T-helper 1 cell treated with Interleukin-12 subunit alpha and Interleukin-12 subunit beta and Interleukin-4 antibody, amounts not matched to agents 30 ng/mL and 1 ng/mL, for 36 hours (primary cell): Measurements from ENCODE around the gene GIT2. TPM values are rescaled to one million over a fixed set of nuclear protein-coding genes. Genes with fewer than 3 reads are reported as not detected.
"Not testable (repeated sequence)": the region's sequence is repeated elsewhere in the genome, so short reads cannot be mapped to it uniquely, and the experiment has no call there.

Experiments
- intact Hi-C: fragments of 100-400 bp; cut with micrococcal nuclease; formaldehyde crosslinking; loops from one replicate; pipeline ENCODE4 v1.15.1; 2024
- total RNA-seq: library from RNA; stranded (reverse); gene quantifications from 2 replicates; pipeline ENCODE4 v1.2.3, GENCODE V29; 2022

Gene GIT2, protein sequence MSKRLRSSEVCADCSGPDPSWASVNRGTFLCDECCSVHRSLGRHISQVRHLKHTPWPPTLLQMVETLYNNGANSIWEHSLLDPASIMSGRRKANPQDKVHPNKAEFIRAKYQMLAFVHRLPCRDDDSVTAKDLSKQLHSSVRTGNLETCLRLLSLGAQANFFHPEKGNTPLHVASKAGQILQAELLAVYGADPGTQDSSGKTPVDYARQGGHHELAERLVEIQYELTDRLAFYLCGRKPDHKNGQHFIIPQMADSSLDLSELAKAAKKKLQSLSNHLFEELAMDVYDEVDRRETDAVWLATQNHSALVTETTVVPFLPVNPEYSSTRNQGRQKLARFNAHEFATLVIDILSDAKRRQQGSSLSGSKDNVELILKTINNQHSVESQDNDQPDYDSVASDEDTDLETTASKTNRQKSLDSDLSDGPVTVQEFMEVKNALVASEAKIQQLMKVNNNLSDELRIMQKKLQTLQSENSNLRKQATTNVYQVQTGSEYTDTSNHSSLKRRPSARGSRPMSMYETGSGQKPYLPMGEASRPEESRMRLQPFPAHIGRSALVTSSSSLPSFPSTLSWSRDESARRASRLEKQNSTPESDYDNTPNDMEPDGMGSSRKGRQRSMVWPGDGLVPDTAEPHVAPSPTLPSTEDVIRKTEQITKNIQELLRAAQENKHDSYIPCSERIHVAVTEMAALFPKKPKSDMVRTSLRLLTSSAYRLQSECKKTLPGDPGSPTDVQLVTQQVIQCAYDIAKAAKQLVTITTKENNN
- 139 TPM in 2 replicates for total RNA-seq

GRCh38 chr12:109995686-109996482, at the start of gene GIT2:
TSS of gene GIT2 (minus strand) at chr12:109996368. CDS start at chr12:109996224, 144 bp downstream.
- intact Hi-C loops = loop anchor here (1.0 to 10.0 kb wide), 9 partner anchors 19 to 589 kb away; partner anchors contain the start of genes ANAPC7, ATP2A2, C12orf76 and FAM222A

- intact Hi-C loops = loop anchor here (10.0 kb wide), 1 partner anchor 467 kb away; the partner anchor contains the start of genes MMAB and MVK
Measured at GRCh38 chr12:110042264-110042663, 46.1 kb upstream of the GIT2 start.

GRCh38 chr12:110039085-110039807, 43.1 kb upstream of the GIT2 start:
- intact Hi-C loops = no loop called here

DNA sequence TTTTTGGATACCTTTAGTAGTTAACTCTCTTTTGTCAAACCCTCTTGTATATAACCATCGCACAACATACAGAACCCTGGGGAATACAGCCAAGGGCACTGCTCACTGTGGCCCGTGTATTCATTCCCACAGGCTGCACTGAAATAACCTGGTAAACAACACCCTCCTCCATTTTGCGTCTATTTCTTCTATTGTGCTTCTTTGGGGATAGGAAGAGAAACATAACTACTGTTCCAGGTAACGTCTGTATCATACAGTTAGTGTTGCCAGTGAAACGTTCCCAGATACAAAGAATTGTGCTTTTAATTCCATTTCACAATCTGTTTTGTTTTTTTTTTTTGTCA, 42.5 kb upstream of the GIT2 start:
- intact Hi-C loops = no loop called here

DNA sequence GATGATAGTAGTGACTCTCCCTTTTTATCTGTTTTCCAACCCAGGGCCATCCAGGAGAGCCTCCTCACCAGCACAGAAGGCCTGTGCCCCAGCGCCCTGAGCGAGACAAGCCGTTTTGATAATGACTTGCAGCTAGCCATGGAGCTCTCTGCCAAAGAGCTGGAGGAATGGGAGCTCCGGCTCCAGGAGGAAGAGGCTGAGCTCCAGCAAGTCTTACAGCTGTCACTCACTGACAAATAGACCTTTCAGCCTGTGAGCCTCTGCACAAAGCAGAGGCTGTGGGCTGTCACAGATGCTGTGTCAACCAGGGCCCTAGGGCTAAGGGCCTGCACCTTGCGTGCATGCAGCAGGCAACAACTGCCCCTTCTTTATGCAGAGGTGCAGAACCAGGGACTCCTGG, 41.1 kb upstream of the GIT2 start:
- intact Hi-C loops = no loop called here

DNA sequence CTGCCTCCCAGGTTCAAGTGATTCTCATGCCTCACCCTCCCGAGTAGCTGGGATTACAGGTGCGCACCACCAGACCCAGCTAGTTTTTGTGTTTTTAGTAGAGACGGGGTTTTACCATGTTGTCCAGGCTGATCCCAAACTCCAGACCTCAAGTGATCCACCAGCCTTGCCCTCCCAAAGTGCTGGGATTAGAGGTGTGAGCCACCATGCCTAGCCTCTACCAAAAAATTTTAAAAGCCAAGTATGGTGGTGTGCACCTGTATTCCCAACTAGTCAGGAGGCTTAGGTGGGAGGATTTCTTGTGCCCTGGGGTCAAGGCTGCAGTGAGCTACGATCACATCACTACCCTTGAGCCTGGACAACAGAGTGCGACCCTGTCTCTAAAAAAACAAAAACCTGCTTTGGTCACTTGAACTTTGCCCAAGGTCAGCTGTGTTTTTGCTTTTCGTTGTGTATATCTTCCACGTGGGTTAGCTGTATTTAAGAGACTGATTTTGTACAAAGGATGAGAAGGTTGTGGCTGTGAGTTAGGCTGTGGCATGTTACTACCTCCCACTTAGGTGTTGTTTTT, 39.5 kb upstream of the GIT2 start:
- intact Hi-C loops = no loop called here

- intact Hi-C loops = no loop called here
Measured at GRCh38 chr12:110033888-110034287, 37.7 kb upstream of the GIT2 start.

GRCh38 chr12:110029290-110029815, 33.2 kb upstream of the GIT2 start:
- intact Hi-C loops = no loop called here

- intact Hi-C loops = no loop called here
Measured at GRCh38 chr12:110028323-110028722, 32.2 kb upstream of the GIT2 start.

DNA sequence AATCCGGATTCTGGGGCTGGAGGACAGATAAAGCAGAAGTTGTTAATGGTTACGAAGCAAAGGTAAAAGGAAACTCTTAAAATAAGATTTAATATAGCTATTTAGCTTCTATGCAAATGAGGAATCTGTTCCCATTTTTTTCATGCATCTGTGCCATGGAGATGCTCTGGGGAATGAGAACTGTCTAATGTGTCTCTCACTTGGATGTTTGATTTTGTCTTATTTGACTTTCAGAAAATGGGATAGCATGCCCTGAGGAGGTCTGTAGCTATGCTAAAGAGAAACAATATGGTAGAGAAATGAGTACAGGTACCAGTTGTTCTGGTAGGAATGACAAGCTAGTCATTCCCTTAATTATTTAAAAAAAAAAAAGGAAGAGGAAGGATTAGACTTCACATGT, 27.9 kb upstream of the GIT2 start:
- intact Hi-C loops = no loop called here

- intact Hi-C loops = no loop called here
Measured at GRCh38 chr12:110023059-110023980, 27.2 kb upstream of the GIT2 start.

DNA sequence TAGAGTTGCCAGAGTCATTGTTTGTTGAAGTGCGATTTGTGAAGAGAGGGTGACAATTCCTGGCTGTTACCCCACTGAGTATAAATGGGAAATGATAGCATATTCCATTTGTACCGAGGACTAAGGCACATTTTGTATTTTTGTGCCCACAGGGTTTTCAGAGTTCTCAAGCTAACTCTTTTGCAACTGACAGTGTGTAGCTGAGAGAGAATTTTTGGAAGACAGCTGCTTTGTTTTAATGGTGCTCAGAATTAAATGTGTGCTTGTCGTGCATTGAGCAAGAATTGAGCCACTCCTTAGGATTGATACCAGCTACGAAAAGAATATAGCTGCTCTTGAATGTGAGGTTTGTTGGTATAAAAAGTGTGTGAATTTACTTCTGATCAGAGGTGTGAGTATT, 24.8 kb upstream of the GIT2 start:
- intact Hi-C loops = no loop called here

DNA sequence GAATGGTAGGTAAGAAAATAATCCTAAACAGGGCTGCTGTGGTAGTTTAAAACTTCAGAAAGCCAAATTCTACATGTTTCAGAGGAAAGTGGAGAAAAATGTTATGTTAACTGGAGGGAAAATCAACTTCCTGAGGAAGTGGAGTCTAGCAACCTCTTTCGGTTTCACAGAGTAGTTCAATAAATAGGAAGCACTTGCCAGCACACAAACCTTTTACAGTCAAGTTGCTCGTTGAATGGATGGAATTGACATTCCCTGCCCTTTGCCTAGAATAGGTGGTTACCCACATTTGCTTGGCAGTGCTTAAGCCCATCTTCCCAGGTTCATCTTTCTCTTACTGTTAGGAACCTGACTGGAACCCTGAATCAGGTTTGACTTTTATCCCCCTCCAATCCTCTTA, 19.0 kb upstream of the GIT2 start:
- intact Hi-C loops = loop anchor here (1.0 to 2.0 kb wide), 4 partner anchors 14 to 162 kb away; partner anchors contain the start of gene GIT2

DNA sequence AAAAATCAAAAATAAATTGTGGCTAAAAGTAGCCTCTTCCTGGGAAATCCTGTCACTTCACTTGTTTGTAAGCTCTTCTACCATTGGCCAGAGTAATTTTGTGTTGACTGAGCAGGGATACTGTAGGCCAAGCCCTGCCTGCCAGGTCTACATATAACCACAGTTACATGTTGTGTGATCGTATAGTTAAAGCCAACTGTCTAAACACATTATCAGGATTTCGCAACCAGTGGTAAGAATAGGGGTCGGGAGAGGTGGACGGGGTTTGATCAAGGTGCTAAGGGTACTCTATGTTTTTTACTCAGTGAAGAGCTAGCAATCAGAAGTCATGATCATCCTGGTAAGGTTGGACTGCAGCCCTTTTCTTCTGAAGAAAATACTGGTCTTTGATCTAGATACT, 16.5 kb upstream of the GIT2 start:
- intact Hi-C loops = no loop called here

- intact Hi-C loops = no loop called here
Measured at GRCh38 chr12:110012137-110012536, 16.0 kb upstream of the GIT2 start.

DNA sequence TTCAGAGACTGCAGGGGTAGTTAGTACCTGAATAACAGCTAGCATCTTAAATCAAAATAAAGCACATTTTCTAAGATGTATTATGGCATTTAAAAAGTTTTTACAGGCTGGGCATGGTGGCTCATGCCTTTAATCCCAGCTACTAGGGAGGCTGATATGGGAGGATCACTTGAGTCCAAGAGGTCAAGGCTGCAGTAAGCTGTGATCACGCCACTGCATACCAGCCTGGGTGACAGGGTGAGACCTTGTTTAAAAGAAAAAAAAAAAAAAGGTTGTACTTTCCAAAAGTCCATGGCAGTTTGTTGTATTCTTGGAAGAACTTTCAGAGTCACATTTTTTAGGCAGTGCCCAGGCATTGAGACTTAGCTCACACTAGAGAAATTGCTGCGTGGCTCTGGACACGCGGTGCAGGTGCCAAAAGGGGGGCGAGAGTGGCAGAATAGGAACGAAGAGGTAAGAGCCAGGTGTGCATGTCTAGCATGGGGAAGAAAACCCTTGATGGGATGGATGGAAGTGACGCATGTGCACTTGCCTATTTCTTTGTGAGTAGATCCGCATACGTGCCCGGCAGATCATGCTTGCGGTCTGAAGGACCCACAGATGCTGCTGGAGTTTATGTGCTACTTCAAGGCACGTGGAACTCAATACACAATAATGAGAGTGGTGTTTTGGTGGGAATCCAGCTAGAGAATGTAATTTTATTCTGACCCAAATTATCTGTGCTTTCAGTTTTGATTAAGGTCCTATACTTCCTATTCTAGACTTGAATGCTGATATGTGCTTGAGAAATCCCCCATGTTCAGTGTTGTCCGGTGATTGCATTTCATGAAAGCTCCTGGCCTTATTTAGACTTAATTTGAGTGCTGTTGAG, 14.9 kb upstream of the GIT2 start:
- intact Hi-C loops = no loop called here

GRCh38 chr12:110008681-110009398, 12.7 kb upstream of the GIT2 start:
- intact Hi-C loops = not testable (repeated sequence)

DNA sequence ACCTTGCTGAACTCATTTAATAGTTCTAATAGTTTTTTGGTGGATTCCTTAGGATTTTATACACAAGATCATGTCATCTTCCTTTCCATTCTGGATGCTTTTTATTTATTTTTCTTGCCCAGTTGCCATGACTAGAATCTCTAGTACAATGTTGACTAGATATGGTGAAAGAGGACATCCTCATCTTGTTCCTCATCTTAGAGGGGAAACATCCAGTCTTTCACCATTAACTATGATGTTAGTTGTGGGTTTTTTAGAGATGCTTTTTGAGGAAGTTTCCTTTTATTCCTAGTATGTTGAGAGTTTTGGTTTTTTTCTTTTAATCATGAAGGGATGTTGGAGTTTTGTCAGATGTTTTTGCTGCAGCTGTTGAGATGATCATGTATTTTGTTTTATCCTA, 11.7 kb upstream of the GIT2 start:
- intact Hi-C loops = no loop called here
